ENCODE measurements around the gene PRKCH. TPM values are rescaled to one million over a fixed set of nuclear protein-coding genes. Genes with fewer than 3 reads are reported as not detected.

PRKCH gene
- total and polyA plus RNA-seq, 10 of the 15 experiments (the other 5 are each of a cell fraction or from before 2014, with no cell fraction given), result 10.7 to 140 (median 33.2) TPM

GRCh38 chr14:61510736-61511557, 189.6 kb downstream of the PRKCH start:
- Histone ChIP-seq H3K4me1 (ENCODE audit: control insufficient read depth, insufficient read depth, low read length) (no peaks in the 10 kb centered on the region), H3K4me3 (no peak overlapping the region), H3K4me2 (ENCODE audit: control insufficient read depth, insufficient read depth) (no peak overlapping the region), H3K27me3 (replicated peaks in 1 of 2; ENCODE audit: control insufficient read depth in 2 of 2, insufficient read depth in 2 of 2, low read length in 1 of 2) (no peaks in the 10 kb centered on the region), H2AFZ (ENCODE audit: control insufficient read depth, low read depth, low read length) (no peak overlapping the region), H3K9me3 (replicated peaks; ENCODE audit: control insufficient read depth, insufficient read depth, low read length) (no peaks in the 10 kb centered on the region), H3K36me3 (ENCODE audit: control insufficient read depth in 2 of 2, insufficient read depth in 2 of 2, low read length in 1 of 2) (peaks cover 3 to 18% of the 10 kb centered on the region in 2 experiments; a peak in 2 of 4 replicates), H3K79me2 (ENCODE audit: control insufficient read depth, insufficient read depth, low read length) (no peaks in the 10 kb centered on the region), H4K20me1 (ENCODE audit: control insufficient read depth, insufficient read depth) (no peaks in the 10 kb centered on the region), H3K27ac (ENCODE audit: control insufficient read depth, insufficient read depth) (no peak overlapping the region), H3K9ac (ENCODE audit: control insufficient read depth, insufficient read depth, low read length) (no peak overlapping the region)
- ATAC-seq (peak; percentile 37), DNase-seq (ENCODE audit: low read depth, low spot score) (no peak), FAIRE-seq (no peak)
- POLR2A ChIA-PET, result interaction anchor here (0.6 kb wide), 1 partner anchor 22 kb away, joined by 4 read pairs; no protein-coding TSS in a partner anchor
- in situ Hi-C loops (cut with MboI) (no loop called here), intact Hi-C loops (cut with micrococcal nuclease; ENCODE audit: unreplicated experiment) (no loop called here)
- RAD21 ChIA-PET (ENCODE audit: unreplicated experiment), result no interaction called here
- WGBS (ENCODE audit: insufficient coverage, insufficient replicate concordance, low lambda C conversion rate, missing lambda C conversion rate), result 89% methylated on average over 6 of the region's 6 CpGs
- CTCF ChIA-PET, result interaction anchor here (1.0 to 1.1 kb wide), 2 partner anchors 35 to 327 kb away, joined by 3 read pairs; no protein-coding TSS in a partner anchor
- SMC1A ChIA-PET (ENCODE audit: uncharacterized antibody, unreplicated experiment), result interaction anchor here (1.3 to 2.5 kb wide), 3 partner anchors 7 to 13 kb away, joined by 3 to 12 read pairs (median 7); no protein-coding TSS in a partner anchor
- BruUV-seq (replicated peaks), result no TSS peak
- no peak for TF ChIP-seq ZBTB40 (IDR thresholded peaks at IDR 0.05; ENCODE audit: borderline replicate concordance)
- TF ChIP-seq SP1 (IDR thresholded peaks at IDR 0.05; ENCODE audit: low read depth, low read length), result no peak
- TF ChIP-seq KDM1A (IDR thresholded peaks at IDR 0.05; ENCODE audit: borderline replicate concordance), result no peak
- no peak for TF ChIP-seq HCFC1 (IDR thresholded peaks at IDR 0.05; ENCODE audit: low read length)
- TF ChIP-seq SMARCA5 (IDR thresholded peaks at IDR 0.05), result no peak
- no peak for TF ChIP-seq MLLT1 (IDR thresholded peaks at IDR 0.05)
- no peak for TF ChIP-seq BMI1 (IDR thresholded peaks at IDR 0.05; ENCODE audit: borderline replicate concordance)
- no peak for TF ChIP-seq SUPT20H (IDR thresholded peaks at IDR 0.05; ENCODE audit: borderline replicate concordance, control insufficient read depth, low read depth, low read length)
- no peak for TF ChIP-seq PML (IDR thresholded peaks at IDR 0.05; ENCODE audit: low read length)
- TF ChIP-seq REST (IDR thresholded peaks at IDR 0.05; ENCODE audit: low read depth, low read length), result no peak
- no peak for TF ChIP-seq FOXK2 (IDR thresholded peaks at IDR 0.05)
- no peak for TF ChIP-seq USF1 (IDR thresholded peaks at IDR 0.05; ENCODE audit: borderline replicate concordance, extremely low read length, insufficient read depth, low read depth, low read length)

Measured in GM12878 (cell line).